GM12864 (cell line): Measurements from ENCODE around the gene PUDP.
"Not testable (repeated sequence)": the region's sequence is repeated elsewhere in the genome, so short reads cannot be mapped to it uniquely, and the experiment has no call there.

Experiments used
- DNase-seq: peaks from one replicate; pipeline ENCODE4 v3.0.0-alpha.2; 2011; ENCODE audit warnings: low read depth
- H3K4me3 ChIP-seq: 2 replicates; pipeline ENCODE4 v1.5.1; 2011; ENCODE audit warnings: mild to moderate bottlenecking, low read depth, low read length, control low read depth
- CTCF ChIP-seq: IDR thresholded peaks from 2 replicates; pipeline ENCODE4 v1.5.1; 2011; ENCODE audit warnings: low read depth, mild to moderate bottlenecking, moderate library complexity, low read length, control low read depth, inconsistent platforms; ENCODE audit errors: missing control alignments

PUDP gene

DNA sequence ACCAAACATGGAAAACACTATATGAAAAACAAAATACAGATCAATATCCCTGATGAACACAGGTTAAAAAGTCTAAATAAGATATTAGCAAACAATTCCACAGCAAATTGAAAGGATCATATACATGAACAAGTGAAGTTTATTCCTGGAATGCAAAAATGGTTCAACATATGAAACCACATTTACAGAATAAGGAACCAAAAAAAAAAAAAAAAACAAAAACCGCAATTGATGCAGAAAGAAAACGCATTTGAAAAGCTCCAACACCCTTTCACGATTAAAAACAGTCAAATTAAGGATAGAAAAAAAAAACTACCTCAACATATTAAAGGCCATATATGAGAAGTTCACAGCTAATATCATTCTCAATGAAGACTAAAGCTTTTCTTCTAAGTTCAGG lies 45.8 kb downstream of the PUDP start:
- no peak for TF ChIP-seq CTCF
- H3K4me3 ChIP-seq, result no peak overlapping the region

DNA sequence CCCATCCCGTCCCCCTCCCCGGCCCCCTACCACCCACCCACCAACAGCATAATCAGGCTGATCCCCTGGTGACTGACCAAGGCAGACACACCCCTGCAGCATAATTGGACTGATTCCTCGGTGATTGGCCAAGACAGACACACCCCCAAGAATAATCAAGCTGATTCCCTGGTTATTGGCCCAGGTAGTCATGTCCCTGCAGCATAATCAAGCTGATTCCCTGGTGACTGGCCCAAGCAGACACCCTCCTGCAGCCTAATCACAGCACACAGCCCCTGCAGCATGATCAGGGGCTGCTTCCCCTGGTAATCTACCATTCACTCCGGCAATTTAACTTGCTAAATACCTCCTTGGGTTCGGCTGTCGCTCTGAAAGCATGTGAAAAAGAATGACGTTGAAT lies 47.9 kb downstream of the PUDP start:
- TF ChIP-seq CTCF, result no peak
- no peak for DNase-seq
- no peak overlapping the region for H3K4me3 ChIP-seq

More for the DNA sequence above, 45.8 kb downstream of the PUDP start:
- no peak for DNase-seq

DNA sequence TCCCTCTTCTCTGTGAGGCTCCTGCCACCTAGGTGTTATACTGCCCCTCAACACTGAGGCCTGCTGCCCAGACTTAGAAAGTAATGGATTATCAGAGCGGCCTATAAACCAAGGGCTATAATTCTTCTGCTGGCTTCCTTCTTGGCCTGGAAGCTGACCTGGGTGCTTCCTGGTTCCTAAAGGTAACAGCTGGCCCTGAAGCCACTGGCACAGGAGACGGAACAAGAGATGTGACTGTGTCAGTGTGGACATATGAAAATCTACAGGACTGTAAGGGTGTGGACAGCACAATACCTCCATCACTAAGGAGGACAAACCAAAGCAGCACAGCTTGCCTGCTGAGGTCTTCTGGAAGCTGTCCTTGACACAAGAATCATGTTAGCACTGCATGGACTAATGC lies 52.3 kb downstream of the PUDP start:
- not testable (repeated sequence) for DNase-seq, H3K4me3 ChIP-seq

- no peak for DNase-seq
- no peak overlapping the region for H3K4me3 ChIP-seq
- no peak for TF ChIP-seq CTCF
These were observed 54.6 kb downstream of the PUDP start for GRCh38 chrX:7093305-7093704.

- no peak overlapping the region for H3K4me3 ChIP-seq
- no peak for TF ChIP-seq CTCF
- no peak for DNase-seq
These were observed 55.4 kb downstream of the PUDP start for GRCh38 chrX:7092543-7092942.

DNA sequence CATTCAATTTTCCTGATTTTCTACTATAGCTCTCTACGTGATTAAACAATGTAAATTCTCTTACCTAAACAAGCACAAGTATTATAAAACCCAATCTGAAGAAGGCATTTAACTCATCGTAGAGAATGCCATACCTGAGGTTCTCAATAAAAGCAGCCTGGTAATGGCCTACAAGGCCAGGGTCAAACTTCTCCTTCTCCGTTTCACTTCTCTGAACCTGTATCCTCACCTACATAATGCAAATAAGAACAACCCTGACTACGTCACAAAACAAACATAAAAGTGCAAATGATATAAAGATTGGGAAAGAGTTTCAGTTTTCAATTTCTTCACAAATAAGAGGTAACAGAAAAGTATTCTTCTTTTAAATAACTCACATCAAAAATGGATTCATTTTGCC lies 56.0 kb downstream of the PUDP start:
- DNase-seq, result no peak
- no peak for TF ChIP-seq CTCF
- H3K4me3 ChIP-seq, result no peak overlapping the region

GRCh38 chrX:7090641-7091040 lies 57.3 kb downstream of the PUDP start:
- DNase-seq, result no peak
- TF ChIP-seq CTCF, result no peak

More at GRCh38 chrX:7090641-7091040, 57.3 kb downstream of the PUDP start:
- H3K4me3 ChIP-seq, result no peak overlapping the region
